ENCODE results near the gene SLC3A2. TPM values are rescaled to one million over a fixed set of nuclear protein-coding genes. Genes with fewer than 3 reads are reported as not detected.
"Not testable (repeated sequence)": the region's sequence is repeated elsewhere in the genome, so short reads cannot be mapped to it uniquely, and the experiment has no call there.

Gene SLC3A2
- total RNA-seq, 5 donors from 2014 or later (not counting 1 experiment from before 2014, with no cell fraction given): 178 to 248 (median 237) TPM

GRCh38 chr11:62860835-62861563 lies 19.7 kb upstream of the SLC3A2 start:
- no peaks in the 10 kb centered on the region for H3K36me3 Mint-ChIP-seq
- WGBS (ENCODE audit: insufficient coverage): 58% methylated on average over 2 of the region's 5 CpGs
- ATAC-seq (replicated peaks in 1 of 4) (no peak), DNase-seq (no peak)
- H3K4me3 Mint-ChIP-seq: no peak overlapping the region
- Histone ChIP-seq H3K27ac (ENCODE audit: low read length) (no peak overlapping the region), H3K36me3 (ENCODE audit: control insufficient read depth in 2 of 2, extremely low read depth in 1 of 2, insufficient read depth in 1 of 2, low read length in 1 of 2) (no peaks in the 10 kb centered on the region), H3K9me3 (no peaks in the 10 kb centered on the region), H3K27me3 (replicated peaks in 1 of 2; ENCODE audit: control insufficient read depth in 2 of 2, extremely low read depth in 1 of 2, insufficient read depth in 2 of 2, low read length in 1 of 2) (no peaks in the 10 kb centered on the region), H3K4me3 (ENCODE audit: control insufficient read depth in 1 of 2, extremely low read depth in 1 of 2, low read length in 1 of 2) (no peak overlapping the region), H3K4me1 (ENCODE audit: control insufficient read depth in 1 of 2, extremely low read depth in 1 of 2, insufficient read depth in 2 of 2, low read length in 2 of 2) (peaks cover 5 to 18% of the 10 kb centered on the region in 2 experiments)
- H3K4me1 Mint-ChIP-seq: peaks cover 15 to 27% (median 25%) of the 10 kb centered on the region in 3 donors
- POLR2A ChIA-PET: interaction anchor here in 1 of 2 donors (1.2 kb wide), 1 partner anchor 107 kb away, joined by 9 read pairs; the partner anchor contains the start of gene ZBTB3
- no peak overlapping the region for H3K27ac Mint-ChIP-seq
- CTCF ChIA-PET: interaction anchor here in 1 of 2 donors (2.9 kb wide), 1 partner anchor 75 kb away, joined by 12 read pairs; no protein-coding TSS in a partner anchor
- no peaks in the 10 kb centered on the region for H3K27me3 Mint-ChIP-seq
- no peaks in the 10 kb centered on the region for H3K9me3 Mint-ChIP-seq

- WGBS (ENCODE audit: insufficient coverage): 100% methylated on average over 5 of the region's 16 CpGs
- POLR2A ChIA-PET: interaction anchor here (0.5 to 1.2 kb wide), 5 partner anchors 8 to 310 kb away, joined by 4 to 9 read pairs (median 6); partner anchors contain the start of gene ZBTB3 (in 1 of the 2)
- H3K27ac Mint-ChIP-seq: not testable (repeated sequence)
Measured at GRCh38 chr11:62861564-62862192, 19.0 kb upstream of the SLC3A2 start.

GRCh38 chr11:62863687-62864335 lies 16.9 kb upstream of the SLC3A2 start:
- H3K27ac ChIP-seq (ENCODE audit: low read length): no peak overlapping the region
- H3K4me3 ChIP-seq (ENCODE audit: control insufficient read depth in 1 of 2, extremely low read depth in 1 of 2, low read length in 1 of 2): no peak overlapping the region
- POLR2A ChIA-PET: interaction anchor here in 1 of 2 donors (0.5 kb wide), 1 partner anchor 12 kb away, joined by 6 read pairs; no protein-coding TSS in a partner anchor
- Mint-ChIP-seq H3K9me3 (no peaks in the 10 kb centered on the region), H3K4me1 (peaks cover 6% of the 10 kb centered on the region in 3 donors), H3K27ac (no peak overlapping the region), H3K4me3 (no peak overlapping the region), H3K27me3 (no peaks in the 10 kb centered on the region), H3K36me3 (no peaks in the 10 kb centered on the region)
- WGBS (ENCODE audit: insufficient coverage): 83% methylated on average over 1 of the region's 4 CpGs
- peaks cover 0 to 3% of the 10 kb centered on the region in 2 experiments for H3K4me1 ChIP-seq (ENCODE audit: control insufficient read depth in 1 of 2, extremely low read depth in 1 of 2, insufficient read depth in 2 of 2, low read length in 2 of 2)
- ATAC-seq (replicated peaks in 1 of 4): no peak
- CTCF ChIA-PET: interaction anchor here (0.7 to 2.9 kb wide), 4 partner anchors 12 to 188 kb away, joined by 3 to 12 read pairs (median 4); partner anchors contain the start of gene ZBTB3 (in 1 of the 2)
- no peak for DNase-seq
- no peaks in the 10 kb centered on the region for H3K36me3 ChIP-seq (ENCODE audit: control insufficient read depth in 2 of 2, extremely low read depth in 1 of 2, insufficient read depth in 1 of 2, low read length in 1 of 2)
- H3K9me3 ChIP-seq: no peaks in the 10 kb centered on the region
- H3K27me3 ChIP-seq (replicated peaks in 1 of 2; ENCODE audit: control insufficient read depth in 2 of 2, extremely low read depth in 1 of 2, insufficient read depth in 2 of 2, low read length in 1 of 2): no peaks in the 10 kb centered on the region

More at GRCh38 chr11:62861564-62862192, 19.0 kb upstream of the SLC3A2 start:
- not testable (repeated sequence) for H3K27ac ChIP-seq (ENCODE audit: low read length); ATAC-seq (replicated peaks in 1 of 4); H3K4me3 Mint-ChIP-seq; H3K36me3 ChIP-seq (ENCODE audit: control insufficient read depth in 2 of 2, extremely low read depth in 1 of 2, insufficient read depth in 1 of 2, low read length in 1 of 2); H3K36me3 Mint-ChIP-seq; DNase-seq; H3K4me3 ChIP-seq (ENCODE audit: control insufficient read depth in 1 of 2, extremely low read depth in 1 of 2, low read length in 1 of 2); H3K9me3 Mint-ChIP-seq; H3K27me3 Mint-ChIP-seq; H3K27me3 ChIP-seq (replicated peaks in 1 of 2; ENCODE audit: control insufficient read depth in 2 of 2, extremely low read depth in 1 of 2, insufficient read depth in 2 of 2, low read length in 1 of 2); H3K9me3 ChIP-seq
- peaks cover 0 to 11% of the 10 kb centered on the region in 2 experiments for H3K4me1 ChIP-seq (ENCODE audit: control insufficient read depth in 1 of 2, extremely low read depth in 1 of 2, insufficient read depth in 2 of 2, low read length in 2 of 2)
- CTCF ChIA-PET: interaction anchor here (0.6 to 2.9 kb wide), 9 partner anchors 17 to 1456 kb away, joined by 3 to 12 read pairs (median 3); partner anchors contain the start of genes PRDX5 (in 1 of the 2) and ZBTB3 (in 1 of the 2)
- peaks cover 10 to 22% (median 20%) of the 10 kb centered on the region in 3 donors for H3K4me1 Mint-ChIP-seq

GRCh38 chr11:62865635-62866034 lies 15.1 kb upstream of the SLC3A2 start:
- H3K27me3 ChIP-seq (replicated peaks in 1 of 2; ENCODE audit: control insufficient read depth in 2 of 2, extremely low read depth in 1 of 2, insufficient read depth in 2 of 2, low read length in 1 of 2): no peaks in the 10 kb centered on the region
- CTCF ChIA-PET: interaction anchor here (0.6 to 0.7 kb wide), 3 partner anchors 33 to 806 kb away, joined by 3 to 5 read pairs (median 4); partner anchors contain the start of gene POLR2G (in 1 of the 2)
- H3K4me1 ChIP-seq (ENCODE audit: control insufficient read depth in 1 of 2, extremely low read depth in 1 of 2, insufficient read depth in 2 of 2, low read length in 2 of 2): peaks cover 0 to 3% of the 10 kb centered on the region in 2 experiments
- Mint-ChIP-seq H3K9me3 (no peaks in the 10 kb centered on the region), H3K4me3 (no peak overlapping the region), H3K27me3 (no peaks in the 10 kb centered on the region), H3K4me1 (peaks cover 6% of the 10 kb centered on the region in 3 donors), H3K36me3 (no peaks in the 10 kb centered on the region), H3K27ac (no peak overlapping the region)
- 81% methylated on average over 3 of the region's 6 CpGs for WGBS (ENCODE audit: insufficient coverage)
- no peak overlapping the region for H3K4me3 ChIP-seq (ENCODE audit: control insufficient read depth in 1 of 2, extremely low read depth in 1 of 2, low read length in 1 of 2)
- ATAC-seq (replicated peaks in 1 of 4) (no peak), DNase-seq (no peak)
- H3K9me3 ChIP-seq: no peaks in the 10 kb centered on the region
- no peaks in the 10 kb centered on the region for H3K36me3 ChIP-seq (ENCODE audit: control insufficient read depth in 2 of 2, extremely low read depth in 1 of 2, insufficient read depth in 1 of 2, low read length in 1 of 2)
- POLR2A ChIA-PET: interaction anchor here (0.6 kb wide), 5 partner anchors 11 to 86 kb away, joined by 4 to 8 read pairs (median 4); no protein-coding TSS in a partner anchor
- H3K27ac ChIP-seq (ENCODE audit: low read length): no peak overlapping the region

- CTCF ChIA-PET: no interaction called here
- H3K36me3 Mint-ChIP-seq: no peaks in the 10 kb centered on the region
- ATAC-seq (replicated peaks in 1 of 4): no peak
- H3K27ac Mint-ChIP-seq: no peak overlapping the region
- H3K4me1 Mint-ChIP-seq: peaks cover 4 to 11% (median 4%) of the 10 kb centered on the region in 3 donors
- H3K4me3 Mint-ChIP-seq: no peak overlapping the region
- Histone ChIP-seq H3K4me1 (ENCODE audit: control insufficient read depth in 1 of 2, extremely low read depth in 1 of 2, insufficient read depth in 2 of 2, low read length in 2 of 2) (peaks cover 0 to 4% of the 10 kb centered on the region in 2 experiments), H3K27me3 (replicated peaks in 1 of 2; ENCODE audit: control insufficient read depth in 2 of 2, extremely low read depth in 1 of 2, insufficient read depth in 2 of 2, low read length in 1 of 2) (no peaks in the 10 kb centered on the region), H3K36me3 (ENCODE audit: control insufficient read depth in 2 of 2, extremely low read depth in 1 of 2, insufficient read depth in 1 of 2, low read length in 1 of 2) (no peaks in the 10 kb centered on the region), H3K27ac (ENCODE audit: low read length) (no peak overlapping the region), H3K9me3 (no peaks in the 10 kb centered on the region), H3K4me3 (ENCODE audit: control insufficient read depth in 1 of 2, extremely low read depth in 1 of 2, low read length in 1 of 2) (no peak overlapping the region)
- H3K27me3 Mint-ChIP-seq: no peaks in the 10 kb centered on the region
- DNase-seq: no peak
- POLR2A ChIA-PET: no interaction called here
- 100% methylated on average over 3 of the region's 7 CpGs for WGBS (ENCODE audit: insufficient coverage)
- no peaks in the 10 kb centered on the region for H3K9me3 Mint-ChIP-seq
Measured at GRCh38 chr11:62874851-62875250, 5.8 kb upstream of the SLC3A2 start.

All from T-cell (primary cell).